CD4-positive, alpha-beta T cell (primary cell): ENCODE results near the gene AQP1. TPM values are rescaled to one million over a fixed set of nuclear protein-coding genes. Genes with fewer than 3 reads are reported as not detected.

ENCODE experiments used
- ATAC-seq: fragments of 200-7000 bp; cut with Tn5 transposase; one replicate; pipeline ENCODE4 v1.10.0; 2022; ENCODE audit warnings: mild to moderate bottlenecking; ENCODE audit not compliant: poor library complexity
- CTCF ChIA-PET: fragments of 350-600 bp; sonication (Branson Sonifier 250); formaldehyde crosslinking; loops from one replicate; lab custom pipeline; 2021; ENCODE audit warnings: antibody characterized with exemption, inconsistent platforms; lab: Charles Lee
- POLR2A ChIA-PET: fragments of 350-600 bp; sonication (Branson Sonifier 250); formaldehyde crosslinking; loops from one replicate; lab custom pipeline; 2021; ENCODE audit warnings: antibody characterized with exemption, inconsistent platforms; lab: Charles Lee
- DNase-seq, 14 experiments: peaks; one replicate each; pipeline ENCODE4 v3.0.0-alpha.2; 2013 to 2020; ENCODE audit warnings: mixed read lengths in 2 of 14
- H3K27ac ChIP-seq, 2 donors: one replicate each; pipeline versions ENCODE4 v1.5.1 to v1.7.0; 2013; ENCODE audit warnings: low read length in 2 of 2, low read depth in 1 of 2, mild to moderate bottlenecking in 1 of 2
- H3K27me3 ChIP-seq, 2 experiments: 1 replicate in 1 of 2; 2 replicates in 1 of 2; pipeline versions ENCODE4 v1.6.1 to v1.7.0; 2013; ENCODE audit warnings: low read length in 2 of 2, control low read depth in 1 of 2, mild to moderate bottlenecking in 1 of 2, moderate library complexity in 1 of 2; ENCODE audit not compliant: insufficient read depth in 2 of 2, control insufficient read depth in 1 of 2
- H3K36me3 ChIP-seq: one replicate; pipeline ENCODE4 v1.6.1; 2013; ENCODE audit warnings: low read length, control low read depth; ENCODE audit not compliant: insufficient read depth
- H3K4me1 ChIP-seq: one replicate; pipeline ENCODE4 v1.6.1; 2013; ENCODE audit warnings: low read length, control low read depth; ENCODE audit not compliant: insufficient read depth
- H3K4me3 ChIP-seq: one replicate; pipeline ENCODE4 v1.5.1; 2013; ENCODE audit warnings: mild to moderate bottlenecking, low read length, moderate library complexity
- H3K9me3 ChIP-seq, 2 experiments: 1 replicate in 1 of 2; 2 replicates in 1 of 2; pipeline versions ENCODE4 v1.6.1 to v1.7.0; 2013; ENCODE audit warnings: low read length in 2 of 2, mild to moderate bottlenecking in 2 of 2, control low read depth in 1 of 2, moderate library complexity in 1 of 2; ENCODE audit not compliant: control insufficient read depth in 1 of 2, insufficient read depth in 1 of 2
- H3K27ac Mint-ChIP-seq: one replicate; pipeline ENCODE4 v1.8.0; 2020; ENCODE audit warnings: mixed read lengths
- H3K27me3 Mint-ChIP-seq: one replicate; pipeline ENCODE4 v1.8.0; 2021; ENCODE audit warnings: mixed read lengths
- H3K36me3 Mint-ChIP-seq: one replicate; pipeline ENCODE4 v1.8.0; 2021; ENCODE audit warnings: low read depth, mixed read lengths
- H3K4me1 Mint-ChIP-seq: one replicate; pipeline ENCODE4 v1.8.0; 2021; ENCODE audit warnings: low read depth, mixed read lengths
- H3K4me3 Mint-ChIP-seq: one replicate; pipeline ENCODE4 v1.8.0; 2020; ENCODE audit warnings: mild to moderate bottlenecking, mixed read lengths
- H3K9me3 Mint-ChIP-seq: one replicate; pipeline ENCODE4 v1.8.0; 2020; ENCODE audit warnings: mixed read lengths
- intact Hi-C, 2 experiments: fragments of 100-400 bp; cut with DNase I in 1 of 2; cut with micrococcal nuclease in 1 of 2; formaldehyde crosslinking; loops; one replicate each; pipeline versions ENCODE4 v1.15.1 to v1.9.0; 2023 to 2025; cut with DNase I, micrococcal nuclease
- total RNA-seq, 174 experiments: library from RNA in 2 of 174; stranded (reverse) in 2 of 174; gene quantifications; one replicate each; pipeline ENCODE4 v1.2.3 and lab custom pipeline; 2021 to 2026
- TF ChIP-seq, protein P1 (sequence below): fragments of 200-600 bp; IDR thresholded peaks from one replicate; pipeline ENCODE4 v1.8.0; 2022; ENCODE audit warnings: antibody characterized with exemption, mild to moderate bottlenecking

The AQP1 gene
- total RNA-seq, 2 experiments from 2014 or later = 0.17 to 0.22 TPM

DNA sequence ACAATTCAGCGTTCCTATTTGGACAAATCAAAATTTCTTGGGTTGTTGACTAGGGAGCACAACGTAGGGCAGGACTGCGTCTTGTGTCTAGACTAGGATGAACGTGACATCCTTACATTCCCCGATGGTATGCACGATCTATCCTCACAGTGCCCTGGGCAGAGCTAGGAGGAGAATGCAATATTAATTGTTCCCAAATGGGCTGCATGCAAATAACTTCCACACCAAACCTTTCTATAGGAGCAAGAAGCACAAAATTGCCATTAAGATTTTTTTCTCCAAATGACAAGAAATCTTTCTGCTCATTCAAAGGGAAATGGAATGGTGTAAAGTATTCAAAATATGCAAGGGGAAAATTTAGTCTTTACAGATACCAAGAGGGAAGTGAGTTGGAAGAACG lies 21.4 kb upstream of the AQP1 start:
- Mint-ChIP-seq H3K9me3 (no peaks in the 10 kb centered on the region), H3K4me1 (no peaks in the 10 kb centered on the region), H3K4me3 (no peak overlapping the region), H3K36me3 (no peaks in the 10 kb centered on the region), H3K27me3 (no peaks in the 10 kb centered on the region), H3K27ac (no peak overlapping the region)
- Histone ChIP-seq H3K9me3 (peaks cover 0 to 9% of the 10 kb centered on the region in 2 experiments), H3K36me3 (no peaks in the 10 kb centered on the region), H3K4me3 (no peak overlapping the region), H3K27ac (no peak overlapping the region), H3K27me3 (no peaks in the 10 kb centered on the region), H3K4me1 (no peaks in the 10 kb centered on the region)
- intact Hi-C loops = no loop called here
- TF ChIP-seq, protein P1, sequence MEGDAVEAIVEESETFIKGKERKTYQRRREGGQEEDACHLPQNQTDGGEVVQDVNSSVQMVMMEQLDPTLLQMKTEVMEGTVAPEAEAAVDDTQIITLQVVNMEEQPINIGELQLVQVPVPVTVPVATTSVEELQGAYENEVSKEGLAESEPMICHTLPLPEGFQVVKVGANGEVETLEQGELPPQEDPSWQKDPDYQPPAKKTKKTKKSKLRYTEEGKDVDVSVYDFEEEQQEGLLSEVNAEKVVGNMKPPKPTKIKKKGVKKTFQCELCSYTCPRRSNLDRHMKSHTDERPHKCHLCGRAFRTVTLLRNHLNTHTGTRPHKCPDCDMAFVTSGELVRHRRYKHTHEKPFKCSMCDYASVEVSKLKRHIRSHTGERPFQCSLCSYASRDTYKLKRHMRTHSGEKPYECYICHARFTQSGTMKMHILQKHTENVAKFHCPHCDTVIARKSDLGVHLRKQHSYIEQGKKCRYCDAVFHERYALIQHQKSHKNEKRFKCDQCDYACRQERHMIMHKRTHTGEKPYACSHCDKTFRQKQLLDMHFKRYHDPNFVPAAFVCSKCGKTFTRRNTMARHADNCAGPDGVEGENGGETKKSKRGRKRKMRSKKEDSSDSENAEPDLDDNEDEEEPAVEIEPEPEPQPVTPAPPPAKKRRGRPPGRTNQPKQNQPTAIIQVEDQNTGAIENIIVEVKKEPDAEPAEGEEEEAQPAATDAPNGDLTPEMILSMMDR = no peak
- ChIA-PET CTCF (no interaction called here), POLR2A (no interaction called here)
- no peak for DNase-seq
- no peak for ATAC-seq

DNA sequence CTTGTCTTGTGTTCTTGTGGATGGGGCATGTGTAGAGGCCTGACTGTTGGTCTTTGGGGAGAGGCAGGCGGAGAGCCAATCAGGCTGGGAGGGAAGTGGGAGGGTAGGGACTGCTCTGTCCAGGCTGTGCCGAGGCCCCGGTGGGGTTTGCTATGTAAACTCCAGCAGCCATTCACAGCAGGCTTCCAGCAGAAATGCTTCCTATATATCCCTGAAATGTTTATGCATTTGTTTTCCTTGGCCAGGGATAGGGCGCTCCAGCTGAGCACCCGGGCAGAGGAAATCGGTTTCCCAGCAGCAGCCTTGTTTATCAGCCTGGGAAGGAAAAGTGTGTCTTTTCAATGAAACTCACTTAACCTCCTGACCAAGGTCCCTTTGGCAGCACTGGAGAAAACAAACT lies 18.3 kb upstream of the AQP1 start:
- POLR2A ChIA-PET = no interaction called here
- DNase-seq (no peak), ATAC-seq (no peak)
- H3K4me1 Mint-ChIP-seq = no peaks in the 10 kb centered on the region
- no peaks in the 10 kb centered on the region for H3K27me3 ChIP-seq
- H3K36me3 ChIP-seq = no peaks in the 10 kb centered on the region
- H3K4me3 ChIP-seq = no peak overlapping the region
- peaks cover 0 to 4% of the 10 kb centered on the region in 2 experiments for H3K9me3 ChIP-seq
- intact Hi-C loops = no loop called here
- TF ChIP-seq, protein P1 = no peak
- H3K4me1 ChIP-seq = no peaks in the 10 kb centered on the region
- no peak overlapping the region for H3K27ac ChIP-seq
- no peaks in the 10 kb centered on the region for H3K27me3 Mint-ChIP-seq
- H3K4me3 Mint-ChIP-seq = no peak overlapping the region
- no peaks in the 10 kb centered on the region for H3K9me3 Mint-ChIP-seq
- no peaks in the 10 kb centered on the region for H3K36me3 Mint-ChIP-seq
- H3K27ac Mint-ChIP-seq = no peak overlapping the region
- CTCF ChIA-PET = no interaction called here

DNA sequence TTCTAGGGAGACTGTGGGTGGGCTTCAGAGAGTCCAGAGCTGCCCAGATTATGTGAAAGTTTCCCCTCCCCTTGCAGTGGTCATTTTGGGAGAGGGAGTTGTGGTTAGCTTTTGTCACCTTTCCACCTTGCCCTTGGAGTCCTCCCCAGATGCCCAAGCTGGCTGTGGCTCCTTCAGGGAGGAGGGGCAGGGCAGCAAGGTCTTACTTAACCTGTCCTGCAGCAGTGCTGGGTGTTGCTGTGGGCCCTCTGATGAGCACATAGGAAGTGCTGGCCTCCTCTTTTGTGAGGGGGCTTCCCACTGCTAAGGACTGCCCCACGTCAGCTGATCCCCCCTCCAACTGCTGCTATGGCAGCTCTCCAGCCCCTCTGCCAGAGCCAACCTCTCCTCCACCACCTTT lies 17.6 kb upstream of the AQP1 start:
- H3K4me3 Mint-ChIP-seq = no peak overlapping the region
- H3K36me3 Mint-ChIP-seq = no peaks in the 10 kb centered on the region
- CTCF ChIA-PET = no interaction called here
- POLR2A ChIA-PET = no interaction called here
- H3K4me1 Mint-ChIP-seq = no peaks in the 10 kb centered on the region
- H3K27ac Mint-ChIP-seq = no peak overlapping the region
- TF ChIP-seq, protein P1 = no peak
- Histone ChIP-seq H3K4me3 (no peak overlapping the region), H3K27me3 (no peaks in the 10 kb centered on the region), H3K9me3 (peaks cover 0 to 4% of the 10 kb centered on the region in 2 experiments), H3K36me3 (no peaks in the 10 kb centered on the region), H3K27ac (no peak overlapping the region), H3K4me1 (no peaks in the 10 kb centered on the region)
- ATAC-seq (no peak), DNase-seq (no peak)
- intact Hi-C loops = no loop called here
- no peaks in the 10 kb centered on the region for H3K9me3 Mint-ChIP-seq
- H3K27me3 Mint-ChIP-seq = no peaks in the 10 kb centered on the region
